GM15510 (cell line): Measurements from ENCODE around the gene LANCL2.

Experiments used
- POLR2A ChIP-seq: IDR thresholded peaks from 3 replicates; pipeline ENCODE4 v1.6.1; 2011; ENCODE audit warnings: borderline replicate concordance; ENCODE audit not compliant: insufficient read length; ENCODE audit errors: extremely low read depth

LANCL2 gene

DNA sequence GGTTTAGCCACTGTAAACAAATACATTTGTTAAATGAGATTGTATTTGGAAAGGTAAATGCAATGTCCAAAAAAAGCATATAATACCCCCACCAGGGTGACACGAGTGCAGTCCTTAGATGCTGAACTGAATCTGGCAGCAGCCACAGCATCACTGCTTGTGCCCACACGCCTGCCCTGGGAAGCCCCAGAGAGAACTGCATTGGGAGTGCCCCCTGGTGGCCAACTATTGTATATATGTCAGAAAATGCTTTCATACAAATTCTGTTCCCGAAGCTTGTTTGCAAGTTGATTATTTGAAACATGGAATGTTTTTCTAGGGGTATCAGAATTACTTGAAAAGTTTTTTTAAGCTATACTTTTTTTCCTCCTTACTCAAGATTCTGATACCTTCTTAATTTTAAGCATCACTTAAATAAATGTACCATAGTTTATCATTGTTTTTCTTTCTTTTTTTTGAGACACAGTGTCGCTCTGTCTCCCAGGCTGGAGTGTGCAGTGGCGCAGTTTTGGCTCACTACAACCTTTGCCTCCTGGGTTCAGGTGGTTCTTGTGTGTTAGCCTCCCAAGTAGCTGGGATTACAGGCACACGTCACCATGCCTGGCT is 50.1 kb downstream of the LANCL2 start:
- TF ChIP-seq POLR2A, result no peak

DNA sequence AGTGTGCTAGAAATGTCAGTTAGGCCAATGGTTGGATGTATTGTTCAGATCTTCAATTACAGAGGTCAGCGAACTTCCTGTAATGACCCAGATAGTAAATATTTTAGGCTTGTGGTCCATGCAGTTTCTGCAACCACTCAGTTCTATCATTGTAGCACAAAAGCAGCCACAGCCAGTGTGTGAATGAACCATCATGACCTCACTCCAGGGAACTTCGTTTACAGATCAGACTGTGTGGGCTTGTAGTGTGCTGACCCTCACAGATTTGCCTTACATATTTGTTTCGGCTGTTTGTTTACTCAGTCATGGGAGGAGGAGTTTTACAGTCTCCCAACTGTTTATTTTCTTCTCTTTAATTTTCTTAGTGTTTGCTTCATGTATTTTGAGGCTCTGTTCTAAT is 55.4 kb downstream of the LANCL2 start:
- no peak for TF ChIP-seq POLR2A

DNA sequence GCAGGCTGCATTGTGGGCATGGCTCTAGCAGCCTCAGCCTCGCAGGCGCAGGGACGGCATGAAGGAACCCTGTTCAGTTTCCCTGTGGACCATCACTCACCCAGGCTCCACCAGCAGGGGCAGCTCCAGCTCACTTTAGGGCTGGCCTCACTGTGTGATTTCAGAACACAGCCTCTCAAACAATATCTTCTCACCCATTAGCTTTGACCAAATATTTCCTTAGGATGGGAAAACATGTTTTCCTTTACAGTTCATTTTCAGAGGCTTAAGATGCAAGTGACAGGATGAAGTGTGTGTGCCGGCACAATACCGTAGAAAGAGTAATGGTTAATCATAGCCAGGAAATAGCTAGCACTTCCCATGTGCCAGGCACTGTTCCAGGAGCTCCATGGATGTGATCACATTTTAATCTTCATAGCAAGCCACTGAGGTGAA is 58.2 kb downstream of the LANCL2 start:
- TF ChIP-seq POLR2A, result no peak

- no peak for TF ChIP-seq POLR2A
Measured at GRCh38 chr7:55423891-55424290, 58.8 kb downstream of the LANCL2 start.

DNA sequence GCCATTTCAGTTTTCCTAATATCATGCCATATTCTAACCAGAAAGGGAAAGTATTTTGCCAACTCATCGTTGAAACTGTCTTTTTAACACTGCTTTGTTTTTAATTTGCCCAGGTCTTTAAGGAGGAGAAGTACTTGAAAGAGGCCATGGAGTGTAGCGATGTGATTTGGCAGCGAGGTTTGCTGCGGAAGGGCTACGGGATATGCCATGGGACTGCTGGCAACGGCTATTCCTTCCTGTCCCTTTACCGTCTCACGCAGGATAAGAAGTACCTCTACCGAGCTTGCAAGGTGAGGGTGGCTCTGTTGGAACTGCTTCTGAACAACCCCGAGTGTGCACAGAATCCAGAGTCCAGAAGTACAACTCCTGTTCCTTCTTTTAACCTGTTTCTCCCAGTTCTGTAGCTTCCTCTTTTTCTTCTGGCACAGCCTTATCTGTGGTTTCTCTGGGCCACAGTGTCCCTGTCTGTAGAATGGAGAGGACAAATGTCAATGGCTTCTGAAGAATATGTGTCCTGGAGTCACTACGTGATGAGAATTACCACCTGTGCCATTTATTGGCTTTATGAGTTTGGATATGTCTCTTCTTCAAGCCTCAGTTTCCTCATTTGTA is 60.1 kb downstream of the LANCL2 start:
- no peak for TF ChIP-seq POLR2A

DNA sequence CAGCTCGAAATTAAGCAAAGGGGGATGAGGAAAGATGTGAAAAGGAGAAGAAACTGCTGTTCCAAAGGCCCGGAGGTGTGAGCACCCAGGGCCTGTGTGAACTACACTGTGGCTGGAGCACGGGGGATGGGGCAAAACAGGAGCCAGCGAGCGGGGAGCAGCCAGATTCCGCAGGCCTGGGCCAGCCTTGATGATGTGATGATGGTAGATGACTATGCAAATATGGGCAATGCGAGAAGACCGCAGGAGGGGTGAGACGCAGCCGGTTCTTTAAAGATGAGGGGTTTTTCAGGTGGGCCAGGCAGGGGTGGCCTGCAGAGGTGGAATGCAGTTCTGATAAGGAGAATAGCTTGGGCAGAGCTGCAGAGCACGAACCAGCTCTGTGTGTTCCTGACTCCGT is 61.5 kb downstream of the LANCL2 start:
- TF ChIP-seq POLR2A, result no peak

DNA sequence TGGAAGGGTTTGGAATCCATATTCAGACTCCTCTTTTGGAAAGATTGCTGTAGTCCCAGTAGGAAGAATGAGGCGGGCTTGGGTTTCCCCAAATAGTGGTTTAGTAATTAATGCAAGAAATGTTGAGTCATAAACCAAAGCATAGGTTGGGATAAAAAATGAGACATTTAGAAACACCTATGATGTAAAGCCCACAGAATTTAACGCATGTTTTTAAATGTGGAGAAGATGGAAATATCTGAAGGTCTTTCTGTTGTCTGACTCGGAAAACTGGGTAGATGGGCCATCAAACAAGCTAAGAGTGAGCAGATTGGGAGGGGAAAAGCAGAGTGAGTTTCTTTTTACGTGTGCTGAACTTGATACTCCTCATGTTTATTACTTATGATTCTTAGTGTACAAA is 62.2 kb downstream of the LANCL2 start:
- no peak for TF ChIP-seq POLR2A

GRCh38 chr7:55427800-55428199 is 62.7 kb downstream of the LANCL2 start:
- no peak for TF ChIP-seq POLR2A

- no peak for TF ChIP-seq POLR2A
Measured at GRCh38 chr7:55429835-55430499, 64.8 kb downstream of the LANCL2 start.

GRCh38 chr7:55431898-55432297 is 66.8 kb downstream of the LANCL2 start:
- no peak for TF ChIP-seq POLR2A

DNA sequence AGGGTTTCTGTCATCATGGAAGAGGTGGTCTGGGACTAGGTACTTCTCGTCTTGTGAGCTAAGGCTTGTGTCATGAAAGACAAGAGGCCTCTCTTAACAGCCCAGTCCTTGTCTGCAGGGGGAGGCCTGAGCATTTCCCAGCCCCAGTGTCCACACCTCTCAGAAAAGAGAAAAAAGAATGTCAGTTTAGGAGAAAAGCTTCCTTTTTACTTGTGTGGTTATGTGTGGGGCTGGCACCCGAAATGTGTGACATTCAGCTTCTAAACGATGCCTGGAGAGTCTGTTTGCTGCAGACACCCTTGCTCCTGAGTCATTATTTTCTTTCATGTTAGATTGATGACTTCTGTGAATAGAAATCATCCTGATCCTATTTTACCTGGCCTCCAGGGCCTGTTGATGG is 67.4 kb downstream of the LANCL2 start:
- TF ChIP-seq POLR2A, result no peak

DNA sequence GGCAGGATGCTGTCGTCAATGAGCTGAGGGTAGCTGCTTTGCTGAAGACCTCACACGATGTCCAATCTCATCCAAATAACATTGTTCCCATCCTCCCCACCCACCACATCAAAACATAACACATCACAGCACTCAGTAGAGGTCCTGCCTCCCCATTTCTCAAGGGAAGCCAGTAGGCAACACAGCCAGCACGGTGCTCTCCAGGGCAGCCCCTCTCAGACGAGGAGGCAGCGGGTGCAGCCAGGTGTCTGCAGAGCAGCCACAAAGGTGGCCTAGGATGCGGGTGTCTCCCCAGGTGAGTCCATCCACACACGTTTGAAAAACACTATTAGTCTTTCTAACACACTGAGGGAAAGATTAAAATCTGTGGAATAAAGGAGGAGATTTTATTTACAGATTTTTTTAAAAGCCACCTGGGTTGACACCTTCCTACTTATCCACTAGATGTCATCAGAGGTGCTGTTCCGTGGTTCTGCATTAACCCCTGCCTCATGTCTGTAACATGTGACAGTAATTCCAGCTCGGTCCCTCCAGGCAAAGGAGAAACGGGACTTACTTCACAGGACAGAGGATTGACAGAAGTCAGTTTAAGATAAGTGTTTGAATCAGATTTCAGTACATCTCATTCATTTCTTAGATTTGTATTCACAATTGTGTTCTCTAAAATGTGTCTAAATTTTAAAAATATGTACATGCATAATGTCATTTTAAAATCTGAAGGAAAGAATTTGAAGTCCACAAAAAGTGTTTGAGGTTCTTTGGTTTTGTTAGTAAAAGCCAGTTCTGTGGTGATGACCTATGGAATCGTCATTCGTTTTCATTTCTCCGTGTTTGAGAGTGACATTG is 68.0 kb downstream of the LANCL2 start:
- TF ChIP-seq POLR2A, result no peak

- no peak for TF ChIP-seq POLR2A
Measured at GRCh38 chr7:55435466-55435865, 70.3 kb downstream of the LANCL2 start.

GRCh38 chr7:55436457-55436856 is 71.3 kb downstream of the LANCL2 start:
- TF ChIP-seq POLR2A, result no peak

DNA sequence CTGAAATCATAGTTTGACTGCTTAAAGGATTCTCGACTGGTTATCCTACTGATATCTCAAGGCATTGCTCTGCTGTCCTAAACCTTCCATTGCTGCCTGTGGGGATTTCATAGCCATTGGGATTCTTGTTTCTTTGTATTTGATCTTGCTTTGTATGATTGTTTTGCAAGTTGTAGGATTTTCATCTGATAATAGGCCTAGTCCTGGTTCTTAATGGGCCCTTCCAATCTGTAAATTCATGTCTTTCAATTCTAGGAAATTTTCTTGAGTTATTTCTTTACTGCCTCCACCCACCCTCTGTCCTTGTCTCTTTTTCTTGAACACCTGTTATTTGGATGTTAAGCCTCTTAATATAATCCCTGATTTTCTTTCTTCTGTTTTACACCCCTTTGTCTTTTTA is 72.2 kb downstream of the LANCL2 start:
- TF ChIP-seq POLR2A, result no peak
